ENCODE measurements around the gene WWC1. TPM values are rescaled to one million over a fixed set of nuclear protein-coding genes. Genes with fewer than 3 reads are reported as not detected.

WWC1 gene
- total RNA-seq, 1 donor from 2014 or later: 18.7 TPM

DNA sequence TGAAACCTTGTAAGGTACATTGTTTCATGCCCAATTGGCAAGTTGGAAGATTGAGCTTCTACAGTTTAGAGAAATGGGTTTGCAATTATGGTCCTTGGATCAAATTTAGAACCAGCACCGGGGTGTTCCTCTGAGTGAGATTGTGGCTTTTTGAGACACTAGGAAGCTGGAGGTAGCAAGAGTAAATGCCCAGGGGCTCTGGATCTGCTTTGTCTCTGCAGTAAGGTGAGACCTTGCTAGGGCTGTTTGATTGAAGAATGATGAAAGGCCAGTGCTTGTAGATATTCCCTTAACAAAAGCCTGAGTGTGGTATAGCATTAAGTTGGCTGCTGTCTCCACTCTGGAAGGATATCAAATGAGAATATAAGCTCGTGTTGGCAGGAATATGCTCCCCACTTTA is 36.0 kb downstream of the WWC1 start:
- no peak overlapping the region for H3K4me3 ChIP-seq
- no peak for DNase-seq (ENCODE audit: extremely low spot score in 2 of 2)
- intact Hi-C loops (cut with DNase I): no loop called here
- no peak overlapping the region for H3K27ac ChIP-seq
- TF ChIP-seq, protein P1, sequence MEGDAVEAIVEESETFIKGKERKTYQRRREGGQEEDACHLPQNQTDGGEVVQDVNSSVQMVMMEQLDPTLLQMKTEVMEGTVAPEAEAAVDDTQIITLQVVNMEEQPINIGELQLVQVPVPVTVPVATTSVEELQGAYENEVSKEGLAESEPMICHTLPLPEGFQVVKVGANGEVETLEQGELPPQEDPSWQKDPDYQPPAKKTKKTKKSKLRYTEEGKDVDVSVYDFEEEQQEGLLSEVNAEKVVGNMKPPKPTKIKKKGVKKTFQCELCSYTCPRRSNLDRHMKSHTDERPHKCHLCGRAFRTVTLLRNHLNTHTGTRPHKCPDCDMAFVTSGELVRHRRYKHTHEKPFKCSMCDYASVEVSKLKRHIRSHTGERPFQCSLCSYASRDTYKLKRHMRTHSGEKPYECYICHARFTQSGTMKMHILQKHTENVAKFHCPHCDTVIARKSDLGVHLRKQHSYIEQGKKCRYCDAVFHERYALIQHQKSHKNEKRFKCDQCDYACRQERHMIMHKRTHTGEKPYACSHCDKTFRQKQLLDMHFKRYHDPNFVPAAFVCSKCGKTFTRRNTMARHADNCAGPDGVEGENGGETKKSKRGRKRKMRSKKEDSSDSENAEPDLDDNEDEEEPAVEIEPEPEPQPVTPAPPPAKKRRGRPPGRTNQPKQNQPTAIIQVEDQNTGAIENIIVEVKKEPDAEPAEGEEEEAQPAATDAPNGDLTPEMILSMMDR (IDR thresholded peaks at IDR 0.05): no peak
- TF ChIP-seq POLR2AphosphoS5 (IDR thresholded peaks at IDR 0.05; ENCODE audit: insufficient read depth in 1 of 2, low read depth in 1 of 2) (no peak), POLR2A (IDR thresholded peaks at IDR 0.05) (no peak)
- no peaks in the 10 kb centered on the region for H3K9me3 ChIP-seq
- H3K36me3 ChIP-seq: no peaks in the 10 kb centered on the region
- H3K27me3 ChIP-seq: no peaks in the 10 kb centered on the region
- H3K4me1 ChIP-seq: no peaks in the 10 kb centered on the region

DNA sequence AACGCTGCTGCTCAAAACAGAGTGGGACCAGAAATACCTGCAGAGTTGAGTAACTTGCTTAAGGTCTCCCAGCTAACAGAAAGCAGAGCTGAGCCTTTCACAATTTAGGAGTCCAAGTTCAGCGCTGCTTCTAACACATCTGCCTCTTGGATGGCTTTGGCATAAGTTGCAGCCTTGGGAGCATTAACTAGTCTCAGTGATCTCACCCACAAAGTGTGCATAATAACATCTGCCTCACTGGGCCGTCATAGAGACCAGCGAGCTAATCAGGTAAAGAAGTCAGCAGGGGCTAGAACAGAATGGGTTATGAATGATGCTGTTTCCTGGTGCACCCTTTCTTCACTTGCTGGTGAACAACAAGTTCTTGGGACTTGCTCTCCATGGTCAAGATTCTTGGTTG is 36.5 kb downstream of the WWC1 start:
- Histone ChIP-seq H3K4me3 (no peak overlapping the region), H3K9me3 (no peaks in the 10 kb centered on the region), H3K36me3 (no peaks in the 10 kb centered on the region), H3K27me3 (no peaks in the 10 kb centered on the region), H3K27ac (no peak overlapping the region), H3K4me1 (no peaks in the 10 kb centered on the region)
- TF ChIP-seq POLR2AphosphoS5 (IDR thresholded peaks at IDR 0.05; ENCODE audit: insufficient read depth in 1 of 2, low read depth in 1 of 2): no peak
- TF ChIP-seq, protein P1 (IDR thresholded peaks at IDR 0.05): no peak
- TF ChIP-seq POLR2A (IDR thresholded peaks at IDR 0.05): no peak
- no peak for DNase-seq (ENCODE audit: extremely low spot score in 2 of 2)
- intact Hi-C loops (cut with DNase I): no loop called here

DNA sequence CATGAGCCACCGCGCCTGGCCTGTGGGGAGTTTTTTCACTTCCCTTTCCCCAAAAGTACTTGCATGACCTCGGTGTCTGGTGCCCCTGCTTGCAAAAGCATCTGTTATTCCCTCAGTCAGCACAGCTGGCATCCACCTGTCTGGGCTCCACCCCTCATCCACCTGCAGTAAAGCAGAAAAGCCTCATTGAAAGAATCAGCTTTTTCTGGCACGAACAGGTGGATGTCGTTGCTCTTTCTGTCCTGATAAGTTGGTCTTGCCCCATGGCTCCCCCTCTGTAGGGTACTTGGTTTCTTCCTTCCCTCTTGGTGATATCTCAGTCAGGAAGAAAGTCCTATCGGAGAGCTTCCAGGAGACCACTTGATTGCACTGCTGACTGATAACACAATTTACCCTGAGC is 37.4 kb downstream of the WWC1 start:
- intact Hi-C loops (cut with DNase I): no loop called here
- no peaks in the 10 kb centered on the region for H3K9me3 ChIP-seq
- no peak overlapping the region for H3K27ac ChIP-seq
- H3K4me1 ChIP-seq: no peaks in the 10 kb centered on the region
- no peak for DNase-seq (ENCODE audit: extremely low spot score in 2 of 2)
- no peaks in the 10 kb centered on the region for H3K27me3 ChIP-seq
- H3K4me3 ChIP-seq: no peak overlapping the region
- no peaks in the 10 kb centered on the region for H3K36me3 ChIP-seq
- TF ChIP-seq POLR2A (IDR thresholded peaks at IDR 0.05): no peak
- TF ChIP-seq, protein P1 (IDR thresholded peaks at IDR 0.05): no peak
- no peak for TF ChIP-seq POLR2AphosphoS5 (IDR thresholded peaks at IDR 0.05; ENCODE audit: insufficient read depth in 1 of 2, low read depth in 1 of 2)

DNA sequence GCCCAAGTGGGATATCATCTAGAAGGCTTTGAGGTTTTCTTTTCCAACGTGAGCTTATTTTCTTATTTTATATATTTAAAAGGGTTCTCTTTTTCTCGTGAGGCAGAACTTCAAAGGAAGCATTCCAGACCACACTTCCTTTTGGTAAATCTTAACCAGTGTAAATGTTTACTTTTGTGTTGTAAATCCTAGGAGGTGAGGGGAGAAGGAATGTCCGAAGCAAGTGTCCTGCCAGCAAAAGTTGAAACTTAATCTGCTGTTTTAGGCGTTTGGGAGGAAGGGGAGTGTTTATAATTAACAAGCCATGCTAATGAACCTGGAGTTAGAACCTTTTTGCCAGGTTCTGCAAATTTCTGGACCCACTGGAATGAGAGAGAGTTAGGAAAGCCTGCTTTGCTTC is 37.9 kb downstream of the WWC1 start:
- DNase-seq (ENCODE audit: extremely low spot score in 2 of 2): no peak
- intact Hi-C loops (cut with DNase I): no loop called here
- H3K36me3 ChIP-seq: no peaks in the 10 kb centered on the region
- H3K4me3 ChIP-seq: no peak overlapping the region
- H3K4me1 ChIP-seq: no peaks in the 10 kb centered on the region
- no peaks in the 10 kb centered on the region for H3K27me3 ChIP-seq
- no peaks in the 10 kb centered on the region for H3K9me3 ChIP-seq
- TF ChIP-seq POLR2AphosphoS5 (IDR thresholded peaks at IDR 0.05; ENCODE audit: insufficient read depth in 1 of 2, low read depth in 1 of 2) (no peak), POLR2A (IDR thresholded peaks at IDR 0.05) (no peak)
- TF ChIP-seq, protein P1 (IDR thresholded peaks at IDR 0.05): no peak
- H3K27ac ChIP-seq: no peak overlapping the region

DNA sequence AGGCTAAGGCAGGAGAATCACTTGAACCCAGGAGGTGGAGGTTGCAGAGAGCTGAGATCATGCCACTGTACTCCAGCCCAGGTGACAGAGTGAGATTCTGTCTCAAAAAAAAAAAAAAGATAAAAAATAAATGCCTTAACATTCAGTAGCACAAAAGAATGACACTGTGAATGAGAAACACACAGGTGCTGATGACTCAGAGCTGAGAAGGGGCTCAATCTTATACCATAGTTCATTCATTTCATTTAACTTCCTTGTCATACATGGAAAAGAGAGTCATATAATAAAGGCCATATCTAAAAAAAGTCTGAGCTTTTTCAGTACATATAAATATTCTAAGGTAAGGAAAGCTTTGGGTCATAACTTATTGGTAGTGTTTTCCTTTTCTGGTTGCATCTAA is 40.6 kb downstream of the WWC1 start:
- Histone ChIP-seq H3K36me3 (no peaks in the 10 kb centered on the region), H3K27ac (no peak overlapping the region), H3K4me3 (no peak overlapping the region), H3K4me1 (no peaks in the 10 kb centered on the region), H3K9me3 (no peaks in the 10 kb centered on the region), H3K27me3 (no peaks in the 10 kb centered on the region)
- no peak for TF ChIP-seq POLR2AphosphoS5 (IDR thresholded peaks at IDR 0.05; ENCODE audit: insufficient read depth in 1 of 2, low read depth in 1 of 2)
- TF ChIP-seq, protein P1 (IDR thresholded peaks at IDR 0.05): no peak
- intact Hi-C loops (cut with DNase I): no loop called here
- no peak for DNase-seq (ENCODE audit: extremely low spot score in 2 of 2)

Data from vagina (tissue), 2 donors.